ENCODE data around the gene PCDHGA10. TPM values are rescaled to one million over a fixed set of nuclear protein-coding genes. Genes with fewer than 3 reads are reported as not detected.
"Not testable (repeated sequence)": the region's sequence is repeated elsewhere in the genome, so short reads cannot be mapped to it uniquely, and the experiment has no call there.

PCDHGA10 gene
- total and polyA plus RNA-seq, 5 donors from 2014 or later = not detected

- ATAC-seq (ENCODE audit: low read depth in 2 of 2) (no peak), DNase-seq (no peak)
- peaks cover 68% of the 10 kb centered on the region for H3K27me3 Mint-ChIP-seq
- peaks cover 0 to 19% (median 6%) of the 10 kb centered on the region in 4 donors for H3K4me1 Mint-ChIP-seq
- H3K36me3 Mint-ChIP-seq = peaks cover 13% of the 10 kb centered on the region
- H3K9me3 ChIP-seq (ENCODE audit: control insufficient read depth in 2 of 2, low read length in 2 of 2) = peaks cover 24 to 56% of the 10 kb centered on the region in 2 experiments
- H3K36me3 ChIP-seq (ENCODE audit: control insufficient read depth, insufficient read depth, low read length) = no peaks in the 10 kb centered on the region
- peak overlapping the region in 1 of 3 donors; percentile 58 for H3K27ac Mint-ChIP-seq
- H3K9me3 Mint-ChIP-seq = peaks cover 0 to 48% (median 19%) of the 10 kb centered on the region in 7 donors
- no peak overlapping the region for H3K4me3 ChIP-seq (ENCODE audit: low read depth, low read length)
- no peak overlapping the region for H3K27ac ChIP-seq (ENCODE audit: insufficient read depth, low read length, poor library complexity, severe bottlenecking)
- H3K4me3 Mint-ChIP-seq = peak overlapping the region in 3 of 4 donors; percentile 34 to 80 (median 69)
- H3K4me1 ChIP-seq (ENCODE audit: control insufficient read depth, insufficient read depth, low read length, poor library complexity, severe bottlenecking) = peaks cover 9% of the 10 kb centered on the region
- peaks cover 53% of the 10 kb centered on the region for H3K27me3 ChIP-seq (ENCODE audit: control insufficient read depth, insufficient read depth, low read length)
Measured at GRCh38 chr5:141421489-141421855, 8.7 kb downstream of the PCDHGA10 start.

- Histone ChIP-seq H3K27me3 (ENCODE audit: control insufficient read depth, insufficient read depth, low read length) (peaks cover 46% of the 10 kb centered on the region), H3K4me1 (ENCODE audit: control insufficient read depth, insufficient read depth, low read length, poor library complexity, severe bottlenecking) (peaks cover 4% of the 10 kb centered on the region), H3K9me3 (ENCODE audit: control insufficient read depth in 2 of 2, low read length in 2 of 2) (peaks cover 24 to 56% of the 10 kb centered on the region in 2 experiments), H3K4me3 (ENCODE audit: low read depth, low read length) (no peak overlapping the region), H3K27ac (ENCODE audit: insufficient read depth, low read length, poor library complexity, severe bottlenecking) (no peak overlapping the region), H3K36me3 (ENCODE audit: control insufficient read depth, insufficient read depth, low read length) (no peaks in the 10 kb centered on the region)
- peaks cover 0 to 18% (median 5%) of the 10 kb centered on the region in 4 donors for H3K4me1 Mint-ChIP-seq
- H3K36me3 Mint-ChIP-seq = peaks cover 13% of the 10 kb centered on the region
- peaks cover 0 to 52% (median 20%) of the 10 kb centered on the region in 7 donors for H3K9me3 Mint-ChIP-seq
- DNase-seq (no peak), ATAC-seq (ENCODE audit: low read depth in 2 of 2) (no peak)
- H3K27ac Mint-ChIP-seq = no peak overlapping the region
- no peak overlapping the region for H3K4me3 Mint-ChIP-seq
- H3K27me3 Mint-ChIP-seq = peaks cover 59% of the 10 kb centered on the region
Measured at GRCh38 chr5:141422742-141423291, 10.0 kb downstream of the PCDHGA10 start.

GRCh38 chr5:141427783-141428426 lies 15.1 kb downstream of the PCDHGA10 start:
- ATAC-seq (ENCODE audit: low read depth in 2 of 2) (no peak), DNase-seq (no peak)
- Histone ChIP-seq H3K27ac (ENCODE audit: insufficient read depth, low read length, poor library complexity, severe bottlenecking) (no peak overlapping the region), H3K27me3 (ENCODE audit: control insufficient read depth, insufficient read depth, low read length) (peaks cover 28% of the 10 kb centered on the region), H3K4me1 (ENCODE audit: control insufficient read depth, insufficient read depth, low read length, poor library complexity, severe bottlenecking) (no peaks in the 10 kb centered on the region), H3K9me3 (ENCODE audit: control insufficient read depth in 2 of 2, low read length in 2 of 2) (peaks cover 6 to 26% of the 10 kb centered on the region in 2 experiments), H3K36me3 (ENCODE audit: control insufficient read depth, insufficient read depth, low read length) (no peaks in the 10 kb centered on the region), H3K4me3 (ENCODE audit: low read depth, low read length) (no peak overlapping the region)
- no peak overlapping the region for H3K4me3 Mint-ChIP-seq
- H3K36me3 Mint-ChIP-seq = peaks cover 10% of the 10 kb centered on the region
- H3K4me1 Mint-ChIP-seq = peaks cover 3 to 19% (median 4%) of the 10 kb centered on the region in 4 donors
- no peak overlapping the region for H3K27ac Mint-ChIP-seq
- peaks cover 0 to 42% (median 9%) of the 10 kb centered on the region in 7 donors for H3K9me3 Mint-ChIP-seq
- H3K27me3 Mint-ChIP-seq = peaks cover 41% of the 10 kb centered on the region

- peak in 1 of 3 donors; percentile 46 for DNase-seq
- peaks cover 6 to 21% of the 10 kb centered on the region in 2 experiments for H3K9me3 ChIP-seq (ENCODE audit: control insufficient read depth in 2 of 2, low read length in 2 of 2)
- no peak within 1 kb of the TSS for H3K4me3 ChIP-seq (ENCODE audit: low read depth, low read length)
- Mint-ChIP-seq H3K27me3 (peaks cover 41% of the 10 kb centered on the region), H3K27ac (peak within 1 kb of the TSS in 1 of 3 donors; percentile 43), H3K4me1 (peaks cover 3 to 19% (median 4%) of the 10 kb centered on the region in 4 donors), H3K4me3 (peak within 1 kb of the TSS; percentile 35 to 77 (median 66)), H3K9me3 (peaks cover 0 to 45% (median 8%) of the 10 kb centered on the region in 7 donors), H3K36me3 (peaks cover 10% of the 10 kb centered on the region)
- peaks cover 20% of the 10 kb centered on the region for H3K27me3 ChIP-seq (ENCODE audit: control insufficient read depth, insufficient read depth, low read length)
- H3K27ac ChIP-seq (ENCODE audit: insufficient read depth, low read length, poor library complexity, severe bottlenecking) = no peak within 1 kb of the TSS
- ATAC-seq (ENCODE audit: low read depth in 2 of 2) = peak in 1 of 2 donors; percentile 37
- no peaks in the 10 kb centered on the region for H3K36me3 ChIP-seq (ENCODE audit: control insufficient read depth, insufficient read depth, low read length)
- H3K4me1 ChIP-seq (ENCODE audit: control insufficient read depth, insufficient read depth, low read length, poor library complexity, severe bottlenecking) = no peaks in the 10 kb centered on the region
Measured at GRCh38 chr5:141430332-141431113, 17.7 kb downstream of the PCDHGA10 start, which contains the start of gene PCDHGA12. TSS of gene PCDHGA12 (plus strand) at chr5:141430507. CDS start at chr5:141430760, 253 bp downstream.

- DNase-seq = no peak
- Mint-ChIP-seq H3K36me3 (peaks cover 10% of the 10 kb centered on the region), H3K27me3 (peaks cover 37% of the 10 kb centered on the region), H3K27ac (peak overlapping the region in 1 of 3 donors; percentile 43), H3K4me3 (peak overlapping the region in 3 of 4 donors; percentile 35 to 72 (median 60)), H3K4me1 (peaks cover 3 to 19% (median 4%) of the 10 kb centered on the region in 4 donors), H3K9me3 (peaks cover 0 to 45% (median 8%) of the 10 kb centered on the region in 7 donors)
- peaks cover 16% of the 10 kb centered on the region for H3K27me3 ChIP-seq (ENCODE audit: control insufficient read depth, insufficient read depth, low read length)
- H3K9me3 ChIP-seq (ENCODE audit: control insufficient read depth in 2 of 2, low read length in 2 of 2) = peaks cover 6 to 21% of the 10 kb centered on the region in 2 experiments
- H3K36me3 ChIP-seq (ENCODE audit: control insufficient read depth, insufficient read depth, low read length) = no peaks in the 10 kb centered on the region
- H3K4me1 ChIP-seq (ENCODE audit: control insufficient read depth, insufficient read depth, low read length, poor library complexity, severe bottlenecking) = no peaks in the 10 kb centered on the region
- H3K27ac ChIP-seq (ENCODE audit: insufficient read depth, low read length, poor library complexity, severe bottlenecking) = no peak overlapping the region
- no peak for ATAC-seq (ENCODE audit: low read depth in 2 of 2)
- no peak overlapping the region for H3K4me3 ChIP-seq (ENCODE audit: low read depth, low read length)
Measured at GRCh38 chr5:141431286-141431685, 18.5 kb downstream of the PCDHGA10 start.

- not testable (repeated sequence) for ATAC-seq (ENCODE audit: low read depth in 2 of 2); DNase-seq; H3K4me3 Mint-ChIP-seq; H3K4me3 ChIP-seq (ENCODE audit: low read depth, low read length); H3K27ac ChIP-seq (ENCODE audit: insufficient read depth, low read length, poor library complexity, severe bottlenecking); H3K27ac Mint-ChIP-seq; H3K36me3 Mint-ChIP-seq; H3K4me1 ChIP-seq (ENCODE audit: control insufficient read depth, insufficient read depth, low read length, poor library complexity, severe bottlenecking); H3K36me3 ChIP-seq (ENCODE audit: control insufficient read depth, insufficient read depth, low read length)
- peaks cover 17% of the 10 kb centered on the region for H3K27me3 ChIP-seq (ENCODE audit: control insufficient read depth, insufficient read depth, low read length)
- peaks cover 37% of the 10 kb centered on the region for H3K27me3 Mint-ChIP-seq
- peaks cover 0 to 40% (median 8%) of the 10 kb centered on the region in 7 donors for H3K9me3 Mint-ChIP-seq
- peaks cover 3 to 19% (median 4%) of the 10 kb centered on the region in 4 donors for H3K4me1 Mint-ChIP-seq
- peaks cover 6 to 21% of the 10 kb centered on the region in 2 experiments for H3K9me3 ChIP-seq (ENCODE audit: control insufficient read depth in 2 of 2, low read length in 2 of 2)
Measured at GRCh38 chr5:141432308-141432707, 19.5 kb downstream of the PCDHGA10 start.

- not testable (repeated sequence) for ATAC-seq (ENCODE audit: low read depth in 2 of 2); DNase-seq; H3K4me3 ChIP-seq (ENCODE audit: low read depth, low read length); H3K27ac ChIP-seq (ENCODE audit: insufficient read depth, low read length, poor library complexity, severe bottlenecking); H3K4me1 ChIP-seq (ENCODE audit: control insufficient read depth, insufficient read depth, low read length, poor library complexity, severe bottlenecking); H3K27ac Mint-ChIP-seq; H3K36me3 ChIP-seq (ENCODE audit: control insufficient read depth, insufficient read depth, low read length); H3K4me3 Mint-ChIP-seq; H3K36me3 Mint-ChIP-seq
- H3K4me1 Mint-ChIP-seq = peaks cover 3 to 19% (median 4%) of the 10 kb centered on the region in 4 donors
- Histone ChIP-seq H3K9me3 (ENCODE audit: control insufficient read depth in 2 of 2, low read length in 2 of 2) (peaks cover 6 to 21% of the 10 kb centered on the region in 2 experiments), H3K27me3 (ENCODE audit: control insufficient read depth, insufficient read depth, low read length) (peaks cover 17% of the 10 kb centered on the region)
- peaks cover 0 to 40% (median 8%) of the 10 kb centered on the region in 7 donors for H3K9me3 Mint-ChIP-seq
- peaks cover 37% of the 10 kb centered on the region for H3K27me3 Mint-ChIP-seq
Measured at GRCh38 chr5:141432726-141433125, 19.9 kb downstream of the PCDHGA10 start.
